ENCODE measurements around the gene BLNK.
A peak's percentile ranks its signal among the peaks of the same experiment; 100 is the strongest.
"Not testable (repeated sequence)": the region's sequence is repeated elsewhere in the genome, so short reads cannot be mapped to it uniquely, and the experiment has no call there.

BLNK gene

GRCh38 chr10:96309628-96310320 is 38.4 kb upstream of the BLNK start:
- H3K79me2 ChIP-seq (ENCODE audit: insufficient read depth, low read length), result peaks cover 89% of the 10 kb centered on the region
- H4K20me1 ChIP-seq (ENCODE audit: insufficient read depth, low read length), result no peaks in the 10 kb centered on the region
- H3K9ac ChIP-seq (ENCODE audit: low read depth, low read length), result peak overlapping the region; percentile 42
- peak overlapping the region; percentile 56 for H3K4me2 ChIP-seq (ENCODE audit: insufficient read depth, low read length)
- DNase-seq, result no peak
- no peaks in the 10 kb centered on the region for H3K9me3 ChIP-seq (ENCODE audit: insufficient read depth, low read length, severe bottlenecking)
- 0 out of 4 replicates have a peak overlapping the region, but pooled peaks of 1 of the 2 experiments have one; percentile 5 for H3K4me3 ChIP-seq (ENCODE audit: low read depth in 1 of 2, low read length in 2 of 2)
- ATAC-seq (ENCODE audit: insufficient read depth, low read depth), result no peak
- H3K4me1 ChIP-seq (ENCODE audit: insufficient read depth, low read length), result peaks cover 94% of the 10 kb centered on the region
- no peaks in the 10 kb centered on the region for H3K27me3 ChIP-seq (ENCODE audit: insufficient read depth, low read length, poor library complexity)
- TF ChIP-seq EZH2 (IDR thresholded peaks at IDR 0.05; ENCODE audit: borderline replicate concordance, low read depth, low read length, severe bottlenecking) (no peak), CTCF (IDR thresholded peaks at IDR 0.05; ENCODE audit: borderline replicate concordance, extremely low read depth, low read length, poor library complexity, severe bottlenecking) (no peak)
- H3K27ac ChIP-seq (ENCODE audit: low read length), result peak overlapping the region; percentile 82
- no peak overlapping the region for H2AFZ ChIP-seq (ENCODE audit: low read depth, low read length)
- H3K36me3 ChIP-seq (ENCODE audit: insufficient read depth, low read length), result peaks cover 12% of the 10 kb centered on the region

- Histone ChIP-seq H3K27ac (ENCODE audit: low read length) (peak overlapping the region; percentile 82), H3K4me3 (ENCODE audit: low read depth in 1 of 2, low read length in 2 of 2) (peak overlapping the region in 1 of 2 experiments; percentile 45; a peak in 2 of 4 replicates), H3K4me1 (ENCODE audit: insufficient read depth, low read length) (peaks cover 96% of the 10 kb centered on the region), H3K79me2 (ENCODE audit: insufficient read depth, low read length) (peaks cover 91% of the 10 kb centered on the region), H3K9ac (ENCODE audit: low read depth, low read length) (peak overlapping the region; percentile 42; the same call in 1 of the 2 replicates), H3K36me3 (ENCODE audit: insufficient read depth, low read length) (peaks cover 12% of the 10 kb centered on the region), H3K4me2 (ENCODE audit: insufficient read depth, low read length) (peak overlapping the region; percentile 56)
- H3K9me3 ChIP-seq (ENCODE audit: insufficient read depth, low read length, severe bottlenecking); DNase-seq; H4K20me1 ChIP-seq (ENCODE audit: insufficient read depth, low read length); H3K27me3 ChIP-seq (ENCODE audit: insufficient read depth, low read length, poor library complexity); H2AFZ ChIP-seq (ENCODE audit: low read depth, low read length); ATAC-seq (ENCODE audit: insufficient read depth, low read depth): not testable (repeated sequence)
These were observed 37.5 kb upstream of the BLNK start for GRCh38 chr10:96308854-96309253.

GRCh38 chr10:96306516-96306915 is 35.1 kb upstream of the BLNK start:
- H3K9ac ChIP-seq (ENCODE audit: low read depth, low read length), result peak overlapping the region; percentile 76

More at GRCh38 chr10:96306516-96306915, 35.1 kb upstream of the BLNK start:
- DNase-seq (peak; percentile 92), ATAC-seq (ENCODE audit: insufficient read depth, low read depth) (peak; percentile 87)
- TF ChIP-seq EZH2 (IDR thresholded peaks at IDR 0.05; ENCODE audit: borderline replicate concordance, low read depth, low read length, severe bottlenecking) (no peak), CTCF (IDR thresholded peaks at IDR 0.05; ENCODE audit: borderline replicate concordance, extremely low read depth, low read length, poor library complexity, severe bottlenecking) (no peak)
- peak overlapping the region; percentile 92 for H3K27ac ChIP-seq (ENCODE audit: low read length)
- H4K20me1 ChIP-seq (ENCODE audit: insufficient read depth, low read length), result no peaks in the 10 kb centered on the region
- peak overlapping the region; percentile 64 for H3K4me2 ChIP-seq (ENCODE audit: insufficient read depth, low read length)
- no peaks in the 10 kb centered on the region for H3K9me3 ChIP-seq (ENCODE audit: insufficient read depth, low read length, severe bottlenecking)
- peak overlapping the region; percentile 43 to 57 for H3K4me3 ChIP-seq (ENCODE audit: low read depth in 1 of 2, low read length in 2 of 2)
- H3K4me1 ChIP-seq (ENCODE audit: insufficient read depth, low read length), result peaks cover 96% of the 10 kb centered on the region
- peaks cover 97% of the 10 kb centered on the region for H3K79me2 ChIP-seq (ENCODE audit: insufficient read depth, low read length)
- no peaks in the 10 kb centered on the region for H3K27me3 ChIP-seq (ENCODE audit: insufficient read depth, low read length, poor library complexity)
- H2AFZ ChIP-seq (ENCODE audit: low read depth, low read length), result peak overlapping the region; percentile 67
- H3K36me3 ChIP-seq (ENCODE audit: insufficient read depth, low read length), result peaks cover 12% of the 10 kb centered on the region

All from DND-41 (cell line).